ENCODE measurements around the gene TRPM6.

- TF ChIP-seq, protein P1, sequence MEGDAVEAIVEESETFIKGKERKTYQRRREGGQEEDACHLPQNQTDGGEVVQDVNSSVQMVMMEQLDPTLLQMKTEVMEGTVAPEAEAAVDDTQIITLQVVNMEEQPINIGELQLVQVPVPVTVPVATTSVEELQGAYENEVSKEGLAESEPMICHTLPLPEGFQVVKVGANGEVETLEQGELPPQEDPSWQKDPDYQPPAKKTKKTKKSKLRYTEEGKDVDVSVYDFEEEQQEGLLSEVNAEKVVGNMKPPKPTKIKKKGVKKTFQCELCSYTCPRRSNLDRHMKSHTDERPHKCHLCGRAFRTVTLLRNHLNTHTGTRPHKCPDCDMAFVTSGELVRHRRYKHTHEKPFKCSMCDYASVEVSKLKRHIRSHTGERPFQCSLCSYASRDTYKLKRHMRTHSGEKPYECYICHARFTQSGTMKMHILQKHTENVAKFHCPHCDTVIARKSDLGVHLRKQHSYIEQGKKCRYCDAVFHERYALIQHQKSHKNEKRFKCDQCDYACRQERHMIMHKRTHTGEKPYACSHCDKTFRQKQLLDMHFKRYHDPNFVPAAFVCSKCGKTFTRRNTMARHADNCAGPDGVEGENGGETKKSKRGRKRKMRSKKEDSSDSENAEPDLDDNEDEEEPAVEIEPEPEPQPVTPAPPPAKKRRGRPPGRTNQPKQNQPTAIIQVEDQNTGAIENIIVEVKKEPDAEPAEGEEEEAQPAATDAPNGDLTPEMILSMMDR (IDR thresholded peaks at IDR 0.05): no peak
- TF ChIP-seq POLR2A (IDR thresholded peaks at IDR 0.05): no peak
Measured at GRCh38 chr9:74887981-74888370, 255 bp upstream of the TRPM6 start.
